ENCODE results near the gene IRF8.

The IRF8 gene

DNA sequence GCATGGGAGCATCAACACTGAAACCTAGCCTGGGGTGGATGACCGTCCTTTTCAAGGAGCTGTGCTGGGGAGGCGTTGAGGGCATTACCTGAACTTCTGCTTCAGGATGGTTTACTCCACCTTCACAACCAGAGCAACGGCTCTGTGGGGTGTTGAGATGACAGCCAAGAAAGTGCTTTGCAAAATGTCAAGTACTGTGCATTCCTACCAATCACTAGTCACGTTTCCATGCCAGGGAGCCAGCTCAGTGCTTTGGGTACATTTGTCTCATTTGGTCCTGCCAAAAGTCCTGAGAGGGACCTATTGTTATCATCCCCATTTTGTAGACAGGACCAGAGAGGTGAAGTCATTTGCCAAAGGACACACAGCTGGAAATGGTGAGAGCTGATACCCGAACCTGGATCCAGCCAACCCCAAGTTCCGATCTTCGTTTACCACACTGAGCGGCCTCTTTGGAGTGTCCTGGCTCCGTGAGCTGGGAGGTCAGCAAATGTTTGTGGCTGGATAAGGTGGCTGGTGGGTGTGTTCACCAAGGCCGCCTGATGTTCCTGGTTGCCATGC lies 61.6 kb downstream of the IRF8 start:
- DNase-seq (ENCODE audit: low spot score): no peak

DNA sequence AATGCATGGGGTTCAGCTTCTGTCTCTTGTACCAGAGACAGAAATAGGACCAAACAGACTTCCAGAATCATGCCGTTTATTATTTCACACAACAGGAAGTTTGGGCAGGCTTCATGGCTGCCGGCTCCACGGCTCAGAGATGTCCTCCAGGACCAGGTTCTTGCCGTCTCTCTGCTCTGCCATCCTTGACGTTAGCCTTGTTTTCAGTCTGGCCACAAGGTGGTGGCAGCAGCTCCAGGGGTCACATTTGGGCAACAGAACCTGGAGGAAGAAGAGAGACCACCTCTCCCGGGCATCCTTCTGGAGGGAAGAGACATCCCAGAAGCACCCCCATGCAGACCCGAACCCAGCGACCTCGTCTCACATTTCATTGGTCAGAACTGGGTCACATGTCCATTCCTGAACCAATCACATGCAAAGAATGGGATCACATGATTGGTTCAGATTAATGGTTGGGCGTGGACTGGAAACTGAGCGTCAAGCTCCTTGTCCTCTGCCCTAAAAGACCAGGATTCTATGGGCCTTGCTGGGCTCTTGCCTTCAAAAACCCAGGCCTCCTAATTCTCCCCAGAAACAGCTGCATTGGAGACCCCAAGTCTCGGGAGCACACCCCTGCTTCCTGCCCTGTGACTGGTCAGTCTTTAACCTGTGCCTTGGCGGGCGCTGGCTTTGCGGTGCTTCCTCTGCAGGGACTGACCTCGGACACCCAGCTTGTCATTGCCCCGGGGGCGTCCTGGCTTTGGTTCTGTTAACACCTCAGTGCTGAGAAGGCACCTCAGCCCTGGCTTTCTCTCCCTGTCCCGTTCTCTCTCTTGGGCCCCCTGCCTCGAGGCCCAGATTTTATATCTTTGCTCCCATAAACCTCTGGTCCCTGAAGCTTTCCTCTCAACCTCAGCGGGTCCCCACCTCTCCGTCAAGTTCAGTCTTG lies 63.3 kb downstream of the IRF8 start:
- DNase-seq (ENCODE audit: low spot score): no peak

DNA sequence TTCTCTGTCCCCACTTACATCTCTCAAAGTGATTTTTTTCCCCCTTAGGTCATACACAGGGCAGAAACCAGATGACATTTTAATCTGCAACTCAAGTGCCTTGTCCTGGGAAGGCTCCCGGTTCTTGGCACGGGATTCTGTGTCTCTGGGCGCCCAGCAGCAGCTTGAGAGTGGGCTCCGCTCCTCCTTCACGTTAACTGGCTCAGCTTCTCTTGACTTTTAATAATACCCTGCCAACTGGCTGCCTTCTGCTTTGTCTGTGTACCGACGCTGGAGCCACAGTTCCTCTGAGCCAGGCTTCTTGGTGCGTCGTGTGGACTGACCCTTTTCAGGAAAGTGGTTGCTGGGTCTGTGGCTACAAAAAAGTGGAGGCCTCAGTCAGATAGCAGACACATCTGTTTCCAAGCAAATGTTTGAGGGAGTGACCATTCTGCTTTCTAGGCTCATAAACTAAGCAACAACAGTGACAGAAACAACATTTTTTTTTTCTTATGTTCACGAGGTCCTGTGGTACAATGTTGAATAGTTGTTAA lies 64.9 kb downstream of the IRF8 start:
- peak; percentile 66 for DNase-seq (ENCODE audit: low spot score)

- DNase-seq (ENCODE audit: low spot score): no peak
Observed at GRCh38 chr16:85965125-85965524, 66.2 kb downstream of the IRF8 start.

- DNase-seq (ENCODE audit: low spot score): no peak
Observed at GRCh38 chr16:85967111-85967510, 68.1 kb downstream of the IRF8 start.

- no peak for DNase-seq (ENCODE audit: low spot score)
Observed at GRCh38 chr16:85968041-85968920, 69.3 kb downstream of the IRF8 start.

- DNase-seq (ENCODE audit: low spot score): no peak
Observed at GRCh38 chr16:85969159-85969558, 70.2 kb downstream of the IRF8 start.

DNA sequence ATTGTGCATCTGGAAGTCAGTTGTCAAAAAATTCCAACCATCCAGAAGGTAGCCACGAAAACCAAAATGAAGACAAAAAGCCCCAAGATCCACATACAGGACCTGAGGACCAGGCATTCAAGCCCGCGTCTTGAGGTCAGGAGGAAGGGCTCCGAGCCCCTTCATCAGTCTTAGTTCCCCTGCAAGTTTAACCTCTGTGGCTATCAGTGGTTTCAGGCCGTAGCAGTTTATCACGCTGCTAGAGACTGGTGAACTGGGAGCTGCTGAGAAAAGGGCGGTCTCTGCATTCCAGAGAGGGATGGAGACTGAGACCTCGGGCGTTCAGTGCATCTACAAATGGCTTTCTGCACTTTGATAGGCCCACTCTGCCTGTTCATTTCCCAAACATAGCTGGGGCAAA lies 70.6 kb downstream of the IRF8 start:
- DNase-seq (ENCODE audit: low spot score): no peak

- DNase-seq (ENCODE audit: low spot score): no peak
Observed at GRCh38 chr16:85970016-85970733, 71.2 kb downstream of the IRF8 start.

- no peak for DNase-seq (ENCODE audit: low spot score)
Observed at GRCh38 chr16:85970738-85971137, 71.8 kb downstream of the IRF8 start.
